HEK293T (cell line): Measurements from ENCODE around the gene DTD1.

Experiments
- ARNT ChIP-seq: fragments of 450-650 bp; IDR thresholded peaks from 2 replicates; pipeline ENCODE4 v1.6.1; 2017; ENCODE audit warnings: mild to moderate bottlenecking
- CTBP1 ChIP-seq: fragments of 450-650 bp; IDR thresholded peaks from 2 replicates; pipeline ENCODE4 v1.6.1; 2016; ENCODE audit warnings: borderline replicate concordance
- ELF4 ChIP-seq: fragments of 450-650 bp; IDR thresholded peaks from 2 replicates; pipeline ENCODE4 v1.6.1; 2017; ENCODE audit warnings: antibody characterized with exemption
- FOXA1 ChIP-seq: fragments of 450-650 bp; IDR thresholded peaks from 2 replicates; pipeline ENCODE4 v1.6.1; 2016; ENCODE audit warnings: mild to moderate bottlenecking
- FOXK2 ChIP-seq: fragments of 450-650 bp; IDR thresholded peaks from 2 replicates; pipeline ENCODE4 v1.6.1; 2016; ENCODE audit warnings: mild to moderate bottlenecking
- FOXM1 ChIP-seq: fragments of 450-650 bp; IDR thresholded peaks from 2 replicates; pipeline ENCODE4 v1.6.1; 2017; ENCODE audit warnings: mild to moderate bottlenecking, borderline replicate concordance
- HDGF ChIP-seq: fragments of 450-650 bp; IDR thresholded peaks from 2 replicates; pipeline ENCODE4 v1.6.1; 2017; ENCODE audit warnings: antibody characterized with exemption, borderline replicate concordance
- L3MBTL2 ChIP-seq: fragments of 450-650 bp; conservative IDR thresholded peaks from 2 replicates; pipeline ENCODE4 v1.6.1; 2016; ENCODE audit warnings: mild to moderate bottlenecking
- LEF1 ChIP-seq: fragments of 450-650 bp; IDR thresholded peaks from 2 replicates; pipeline ENCODE4 v1.6.1; 2017; ENCODE audit warnings: mild to moderate bottlenecking, borderline replicate concordance
- NFRKB ChIP-seq: fragments of 450-650 bp; IDR thresholded peaks from 2 replicates; pipeline ENCODE4 v1.6.1; 2016; ENCODE audit warnings: mild to moderate bottlenecking, moderate library complexity
- PKNOX1 ChIP-seq: fragments of 450-650 bp; IDR thresholded peaks from 2 replicates; pipeline ENCODE4 v1.6.1; 2016

- TF ChIP-seq L3MBTL2 (no peak), NFRKB (no peak), FOXK2 (no peak), PKNOX1 (no peak), HDGF (no peak), CTBP1 (no peak), FOXM1 (no peak), FOXA1 (no peak), ELF4 (no peak), ARNT (no peak), LEF1 (no peak)
Observed at GRCh38 chr20:18737140-18737539, 149.3 kb downstream of the DTD1 start.
